Measurements from ENCODE around the gene CD74.
A peak's percentile ranks its signal among the peaks of the same experiment; 100 is the strongest.
"Not testable (repeated sequence)": the region's sequence is repeated elsewhere in the genome, so short reads cannot be mapped to it uniquely, and the experiment has no call there.

CD74 gene

DNA sequence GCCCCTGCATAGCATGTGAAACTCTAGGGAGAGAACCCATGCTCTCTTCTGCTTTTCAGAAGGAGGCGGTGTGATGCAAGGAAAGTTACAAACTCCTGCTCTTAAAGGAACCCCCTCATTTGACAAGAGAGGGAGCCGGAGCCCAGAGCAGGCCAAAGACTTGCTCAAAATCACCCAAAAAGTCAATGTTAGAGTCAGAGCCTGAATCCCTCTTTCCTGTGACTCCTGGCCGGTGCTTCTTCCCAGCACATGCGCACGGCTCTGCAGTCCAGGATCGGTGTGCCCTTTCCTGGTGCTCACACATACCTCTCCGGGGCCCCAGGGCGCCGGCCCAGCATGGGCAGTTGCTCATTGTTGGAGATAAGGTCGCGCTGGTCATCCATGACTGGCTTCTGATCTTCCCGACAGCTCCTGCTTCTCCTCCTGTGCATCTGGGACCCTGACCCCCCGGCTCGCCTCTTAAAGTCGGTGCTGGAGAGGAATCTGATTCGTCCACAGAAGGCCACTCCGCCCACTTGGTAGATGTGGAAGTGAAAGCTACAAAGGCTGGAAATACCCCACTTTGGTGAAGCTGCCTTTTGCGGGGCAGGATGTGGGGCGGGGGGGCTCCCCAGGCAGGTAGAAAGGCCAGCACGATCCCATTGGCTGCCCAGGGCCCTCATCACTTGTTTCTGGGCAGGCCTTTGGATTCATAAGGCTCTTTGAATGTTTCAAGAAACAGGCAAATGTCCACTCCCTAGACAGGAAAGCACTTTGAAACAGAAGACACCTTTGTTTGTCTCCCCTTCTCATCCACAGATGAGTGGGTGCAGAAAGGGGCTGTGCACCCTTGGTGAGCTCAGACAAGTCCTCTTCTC lies at the start of gene CD74:
Gene CD74, minus strand, starts transcription at position 592 of the 857 bp plus-strand sequence. Its CDS starts 161 bp downstream, at position 431.
- DNase-seq: no peak

DNA sequence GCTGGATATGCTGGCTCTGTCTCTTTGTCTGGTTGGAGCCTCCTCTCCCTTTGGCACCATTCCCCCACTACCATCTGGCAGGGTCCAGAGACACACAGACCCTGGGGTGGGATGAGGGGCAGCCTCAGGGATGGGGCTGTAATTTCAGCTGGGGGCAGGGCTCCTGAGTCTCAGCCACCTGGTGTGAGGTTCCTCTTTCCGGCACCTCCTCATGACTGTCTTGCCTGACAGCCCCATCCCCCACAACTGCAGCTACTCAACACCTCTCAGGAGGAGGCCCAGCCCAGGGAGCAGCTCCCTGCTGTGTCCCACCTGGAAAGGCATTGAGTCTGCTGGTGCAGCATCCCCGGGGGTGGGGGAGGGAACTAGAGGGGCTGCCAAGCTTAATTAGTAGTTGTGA lies 48.5 kb upstream of the CD74 start:
- no peak for DNase-seq

- no peak for DNase-seq
Measured at GRCh38 chr5:150460781-150461180, 48.1 kb upstream of the CD74 start.

GRCh38 chr5:150458802-150459557 lies 46.3 kb upstream of the CD74 start:
- DNase-seq: no peak

- DNase-seq: no peak
Measured at GRCh38 chr5:150457562-150458240, 45.0 kb upstream of the CD74 start.

DNA sequence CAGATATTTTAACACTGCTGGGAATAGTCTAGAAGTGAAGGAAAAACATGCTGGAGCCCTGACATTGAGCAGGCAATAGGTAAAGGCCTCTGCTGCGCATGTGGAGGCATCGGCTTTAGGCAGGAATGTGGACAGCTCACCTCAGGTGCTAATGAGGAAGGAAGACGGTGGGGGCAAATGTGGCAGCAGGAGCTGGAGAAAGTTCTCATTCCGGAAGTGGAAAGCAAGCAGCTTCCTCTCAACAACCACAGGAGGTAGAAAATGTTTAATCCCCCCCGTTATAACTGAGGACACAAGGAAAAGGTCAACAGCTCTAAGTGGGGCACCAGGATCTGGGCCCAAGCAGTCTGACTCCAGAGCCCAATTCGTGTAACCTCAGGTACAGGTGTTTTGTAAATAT lies 44.4 kb upstream of the CD74 start:
- DNase-seq: no peak

DNA sequence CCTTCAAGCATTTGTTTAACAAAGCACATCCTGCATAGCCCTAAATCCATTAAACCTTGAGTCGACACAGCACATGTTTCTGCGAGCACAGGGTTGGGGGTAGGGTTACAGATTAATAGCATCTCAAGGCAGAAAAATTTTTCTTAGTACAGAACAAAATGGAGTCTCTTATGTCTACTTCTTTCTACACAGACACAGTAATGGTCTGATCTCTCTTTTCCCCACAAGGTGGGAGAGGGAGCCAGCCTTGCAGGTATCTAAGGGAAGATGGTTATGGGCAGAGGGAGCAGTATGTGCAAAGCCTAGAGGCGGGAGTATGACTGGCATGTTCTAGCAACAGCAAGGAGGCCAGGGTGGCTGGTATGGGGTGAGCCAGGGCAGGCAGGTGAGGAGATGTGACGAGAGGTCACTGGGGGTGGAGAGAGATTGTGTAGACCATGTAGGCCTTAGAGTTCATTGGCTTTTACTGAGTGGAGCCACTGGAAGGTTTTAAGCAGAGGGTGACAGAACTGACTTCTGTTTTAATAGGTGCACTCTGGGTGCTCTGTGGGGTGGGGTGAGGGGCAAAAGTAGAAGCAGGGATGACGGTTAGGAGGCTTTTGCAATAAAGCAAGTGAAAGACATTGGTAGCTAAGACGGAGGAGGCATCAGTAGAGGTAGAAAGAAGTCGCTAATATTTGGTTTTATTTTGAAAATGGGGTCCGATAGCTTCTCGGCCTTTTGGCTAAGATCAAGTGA lies 42.0 kb upstream of the CD74 start:
- DNase-seq: no peak

DNA sequence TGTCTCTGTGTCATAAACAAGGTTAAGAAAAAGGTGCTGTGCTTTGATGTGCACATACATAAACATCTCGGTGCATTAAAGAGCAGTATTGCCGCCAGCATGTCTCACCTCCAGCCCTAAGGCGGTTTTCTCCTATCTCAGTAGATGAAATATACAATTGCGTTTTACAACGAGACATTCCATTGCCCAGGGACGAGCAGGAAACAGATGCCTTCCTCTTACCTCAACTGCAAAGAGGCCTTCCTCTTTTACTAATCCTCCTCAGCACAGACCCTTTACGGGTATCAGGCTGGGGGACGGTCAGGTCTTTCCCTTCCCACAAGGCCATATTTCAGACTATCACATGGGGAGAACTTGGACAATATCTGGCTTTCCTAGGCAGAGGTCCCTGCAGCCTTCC lies 41.3 kb upstream of the CD74 start:
- DNase-seq: not testable (repeated sequence)

- no peak for DNase-seq
Measured at GRCh38 chr5:150452914-150453313, 40.2 kb upstream of the CD74 start.

DNA sequence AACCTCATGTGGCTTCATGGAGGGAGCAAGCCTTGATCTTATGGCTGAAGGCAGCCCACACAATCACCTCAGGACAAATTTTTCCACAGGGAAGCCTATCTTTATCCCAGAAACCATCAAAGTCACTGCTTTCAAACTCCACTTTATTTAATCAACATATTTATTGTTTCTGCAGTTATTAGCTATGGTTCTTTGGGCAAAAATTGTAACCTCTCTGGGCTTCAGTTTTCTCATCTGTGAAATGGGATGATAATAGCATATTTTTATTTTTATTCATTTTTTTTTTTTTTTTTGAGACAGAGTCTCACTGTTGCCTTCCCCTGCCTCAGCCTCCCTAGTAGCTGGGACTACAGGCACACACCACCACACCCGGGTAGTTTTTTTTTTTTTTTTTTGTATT lies 38.9 kb upstream of the CD74 start:
- no peak for DNase-seq

DNA sequence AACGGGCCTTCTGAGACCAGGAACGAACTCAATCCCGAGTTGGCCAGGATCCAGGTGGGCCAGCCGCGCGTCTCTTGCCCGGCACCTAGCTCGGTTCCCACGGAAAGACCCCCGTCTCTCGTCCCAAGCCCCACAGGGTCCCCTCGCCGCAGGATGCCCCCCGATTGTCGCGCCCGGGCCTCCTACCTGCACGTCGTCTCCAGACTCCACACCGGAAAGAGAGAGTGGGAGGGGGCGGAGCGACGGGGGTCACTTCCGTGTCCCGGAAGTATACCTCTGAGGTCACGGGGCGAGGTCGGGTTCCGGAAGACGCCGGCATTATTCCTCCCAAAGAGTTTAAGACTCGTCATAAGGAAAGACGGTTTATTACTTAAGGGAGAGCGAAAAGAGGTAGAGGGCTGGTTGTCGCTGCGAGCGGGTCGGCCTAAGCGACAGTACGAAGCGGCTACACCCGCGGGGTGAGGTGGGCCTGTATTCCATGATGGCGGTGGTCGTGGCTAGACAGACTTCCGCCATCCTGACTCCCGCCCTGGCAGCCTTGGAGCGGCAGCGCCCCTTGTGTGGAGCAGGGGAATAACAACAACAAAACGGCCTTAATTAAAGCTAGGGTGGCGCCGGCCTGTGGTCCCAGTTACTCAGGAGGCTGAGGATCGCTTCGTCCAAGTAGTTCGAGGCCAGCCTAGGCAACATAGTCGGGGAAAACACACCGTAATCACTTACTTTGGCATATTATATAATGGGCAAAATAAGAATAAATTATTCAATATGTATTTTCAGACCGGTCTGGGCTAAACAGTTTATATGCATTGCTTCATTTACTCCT lies 37.0 kb upstream of the CD74 start, which contains the start of gene RPS14:
Gene RPS14, minus strand, starts transcription at position 223 of the 823 bp plus-strand sequence. CDS start 2,006 bp downstream, outside the sequence.
- DNase-seq: peak in 1 of 2 experiments; percentile 82

- DNase-seq: no peak
Measured at GRCh38 chr5:150448952-150449516, 36.3 kb upstream of the CD74 start.

DNA sequence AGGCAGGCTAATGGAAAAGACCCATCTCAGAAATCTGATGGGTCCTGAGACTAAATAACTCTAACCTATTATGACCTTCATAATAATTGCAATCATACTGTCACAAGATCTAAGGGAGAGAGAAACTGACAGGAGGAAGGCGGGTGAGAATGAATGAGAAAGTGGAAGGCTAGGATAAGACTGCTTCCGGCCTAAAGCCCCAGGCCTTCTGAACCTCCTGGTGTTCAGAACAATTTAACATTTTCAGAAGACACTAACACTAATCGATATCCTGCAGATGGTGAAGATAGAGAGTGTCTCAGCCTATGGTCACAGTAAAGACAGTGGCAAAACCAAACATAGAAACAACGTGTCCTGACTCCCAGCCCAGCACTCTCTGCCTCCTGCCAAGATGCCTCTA lies 35.6 kb upstream of the CD74 start:
- DNase-seq: no peak

DNA sequence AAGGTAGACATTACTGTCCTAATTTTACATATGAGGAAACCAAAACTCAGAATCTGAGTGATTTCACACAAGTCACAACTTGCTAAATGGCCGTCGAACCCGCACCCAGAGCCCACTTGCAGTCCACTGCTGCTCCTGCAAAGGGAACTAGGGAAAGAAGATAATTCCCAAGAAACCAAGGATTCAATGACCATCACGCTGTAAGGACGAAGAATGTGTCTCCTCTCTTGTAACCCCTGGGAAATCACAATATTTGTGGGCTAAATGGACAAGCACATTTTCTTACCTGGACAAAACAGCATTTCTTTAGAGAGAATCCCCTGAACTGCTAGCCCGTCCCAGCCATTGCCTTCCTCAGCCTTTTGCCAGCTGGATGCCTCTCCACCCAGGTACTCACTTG lies 34.5 kb upstream of the CD74 start:
- no peak for DNase-seq

GRCh38 chr5:150446583-150446982 lies 33.9 kb upstream of the CD74 start:
- no peak for DNase-seq

GRCh38 chr5:150446088-150446487 lies 33.4 kb upstream of the CD74 start:
- DNase-seq: no peak

DNA sequence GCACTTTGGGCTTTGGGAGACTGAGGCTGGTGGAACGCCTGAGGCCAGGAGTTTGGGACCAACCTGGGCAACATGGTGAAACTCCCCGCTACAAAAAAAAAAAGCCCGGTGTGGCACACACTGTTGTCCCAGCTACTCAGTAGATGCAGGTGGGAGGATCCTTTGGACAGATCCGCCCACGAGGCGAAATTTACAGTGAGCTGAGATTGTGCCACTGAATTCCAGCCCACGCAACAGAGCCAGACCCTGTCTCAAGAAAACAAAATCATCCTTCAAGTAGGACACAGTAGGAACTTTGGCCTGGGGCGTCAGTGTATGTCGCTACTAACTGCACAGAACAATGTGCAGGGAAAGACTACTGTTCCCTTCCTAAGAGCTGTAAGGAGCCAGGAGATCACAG lies 32.1 kb upstream of the CD74 start:
- no peak for DNase-seq

GRCh38 chr5:150443242-150444075 lies 30.7 kb upstream of the CD74 start:
- no peak for DNase-seq

DNA sequence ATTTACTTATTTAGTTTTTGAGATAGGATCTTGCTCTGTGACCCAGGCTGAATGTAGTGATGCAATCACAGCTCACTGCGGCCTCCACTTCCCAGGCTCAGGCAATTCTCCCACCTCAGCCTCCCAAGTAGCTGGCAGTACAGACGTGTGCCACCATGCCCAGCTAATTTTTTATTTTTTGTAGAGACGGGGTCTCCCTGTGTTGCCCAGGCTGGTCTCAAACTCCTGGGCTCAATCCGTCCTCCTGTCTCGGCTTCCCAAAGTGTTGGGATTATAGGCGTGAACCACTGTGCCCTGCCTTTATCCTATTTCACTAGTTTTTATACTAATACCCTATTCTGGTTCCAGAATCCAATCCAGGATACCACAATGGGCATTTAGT lies 30.0 kb upstream of the CD74 start:
- DNase-seq: no peak
